H9 (cell line): Measurements from ENCODE around the gene GRIFIN. TPM values are rescaled to one million over a fixed set of nuclear protein-coding genes. Genes with fewer than 3 reads are reported as not detected.

ENCODE experiments used
- DNase-seq: peaks from one replicate; pipeline ENCODE4 v3.0.0-alpha.2; 2017
- H2AFZ ChIP-seq: one replicate; pipeline ENCODE4 v1.6.1; 2013; ENCODE audit warnings: mild to moderate bottlenecking, low read length, control low read depth, moderate library complexity
- H2AK5ac ChIP-seq: 2 replicates; pipeline ENCODE4 v1.6.1; 2013; ENCODE audit warnings: low read length, control low read depth, mixed read lengths; ENCODE audit not compliant: insufficient read length
- H2BK120ac ChIP-seq: one replicate; pipeline ENCODE4 v1.6.1; 2013; ENCODE audit warnings: low read depth, mild to moderate bottlenecking, low read length, control low read depth, inconsistent platforms; ENCODE audit not compliant: poor library complexity, severe bottlenecking
- H2BK12ac ChIP-seq: 2 replicates; pipeline ENCODE4 v1.6.1; 2013; ENCODE audit warnings: low read length, control low read depth, mixed read lengths, low read depth; ENCODE audit not compliant: insufficient read length
- H2BK15ac ChIP-seq: 2 replicates; pipeline ENCODE4 v1.6.1; 2013; ENCODE audit warnings: low read depth, low read length, control low read depth
- H2BK20ac ChIP-seq: one replicate; pipeline ENCODE4 v1.6.1; 2013; ENCODE audit warnings: low read depth, mild to moderate bottlenecking, low read length, control low read depth, inconsistent platforms; ENCODE audit not compliant: poor library complexity, severe bottlenecking
- H2BK5ac ChIP-seq: 2 replicates; pipeline ENCODE4 v1.6.1; 2013; ENCODE audit warnings: low read length, control low read depth, mixed read lengths; ENCODE audit not compliant: insufficient read length
- H3K14ac ChIP-seq: 2 replicates; pipeline ENCODE4 v1.6.1; 2013; ENCODE audit warnings: low read length, control low read depth; ENCODE audit not compliant: insufficient read depth
- H3K18ac ChIP-seq: 2 replicates; pipeline ENCODE4 v1.6.1; 2013; ENCODE audit warnings: low read depth, mild to moderate bottlenecking, mixed read lengths, low read length, control low read depth; ENCODE audit not compliant: insufficient read length
- H3K23ac ChIP-seq: 2 replicates; pipeline ENCODE4 v1.6.1; 2013; ENCODE audit warnings: low read length, control low read depth, mixed read lengths, low read depth; ENCODE audit not compliant: insufficient read length
- H3K23me2 ChIP-seq: 2 replicates; pipeline ENCODE4 v1.6.1; 2013; ENCODE audit warnings: low read depth, mild to moderate bottlenecking, mixed read lengths, low read length, control low read depth; ENCODE audit not compliant: insufficient read length, poor library complexity, severe bottlenecking
- H3K27ac ChIP-seq: 2 replicates; pipeline ENCODE4 v1.5.1; 2013; ENCODE audit warnings: low read length, control low read depth, mixed read lengths, low read depth; ENCODE audit not compliant: insufficient read length
- H3K27me3 ChIP-seq: 2 replicates; pipeline ENCODE4 v1.6.1; 2013; ENCODE audit warnings: low read length, control low read depth, inconsistent platforms; ENCODE audit not compliant: insufficient read depth
- H3K4ac ChIP-seq: 2 replicates; pipeline ENCODE4 v1.6.1; 2013; ENCODE audit warnings: low read depth, mild to moderate bottlenecking, control low read depth, inconsistent platforms, low read length, moderate library complexity
- H3K4me1 ChIP-seq: 2 replicates; pipeline ENCODE4 v1.6.1; 2013; ENCODE audit warnings: low read length, control low read depth, inconsistent platforms; ENCODE audit not compliant: insufficient read depth
- H3K4me2 ChIP-seq: 2 replicates; pipeline ENCODE4 v1.6.1; 2013; ENCODE audit warnings: low read length, control low read depth, mixed read lengths; ENCODE audit not compliant: insufficient read length, insufficient read depth
- H3K56ac ChIP-seq: 2 replicates; pipeline ENCODE4 v1.6.1; 2013; ENCODE audit warnings: low read depth, mild to moderate bottlenecking, mixed read lengths, low read length, control low read depth; ENCODE audit not compliant: insufficient read length
- H3K79me1 ChIP-seq: 2 replicates; pipeline ENCODE4 v1.6.1; 2013; ENCODE audit warnings: low read depth, mild to moderate bottlenecking, moderate library complexity, low read length, control low read depth, inconsistent platforms; ENCODE audit not compliant: insufficient read depth, poor library complexity, severe bottlenecking
- H3K79me2 ChIP-seq: 2 replicates; pipeline ENCODE4 v1.6.1; 2013; ENCODE audit warnings: low read length, control low read depth, inconsistent platforms; ENCODE audit not compliant: insufficient read depth
- H3K9ac ChIP-seq: 2 replicates; pipeline ENCODE4 v1.6.1; 2013; ENCODE audit warnings: low read length, control low read depth, mixed read lengths; ENCODE audit not compliant: insufficient read length; ENCODE audit errors: extremely low read depth
- H3K9me3 ChIP-seq: one replicate; pipeline ENCODE4 v1.6.1; 2013; ENCODE audit warnings: low read depth, low read length, inconsistent platforms; ENCODE audit not compliant: control insufficient read depth
- H3T11ph ChIP-seq: one replicate; pipeline ENCODE4 v1.6.1; 2013; ENCODE audit warnings: mild to moderate bottlenecking, low read length, control low read depth, inconsistent platforms
- H4K20me1 ChIP-seq: one replicate; pipeline ENCODE4 v1.6.1; 2013; ENCODE audit not compliant: control insufficient read depth, insufficient read length, insufficient read depth
- H4K5ac ChIP-seq: 2 replicates; pipeline ENCODE4 v1.6.1; 2013; ENCODE audit warnings: low read depth, mild to moderate bottlenecking, mixed read lengths, low read length, control low read depth; ENCODE audit not compliant: insufficient read length
- H4K8ac ChIP-seq: replicated peaks from 2 replicates; pipeline ENCODE4 v1.6.1; 2013; ENCODE audit warnings: low read length, control low read depth, mixed read lengths, low read depth; ENCODE audit not compliant: insufficient read length
- H4K91ac ChIP-seq: 2 replicates; pipeline ENCODE4 v1.6.1; 2013; ENCODE audit warnings: low read depth, mild to moderate bottlenecking, moderate library complexity, mixed read lengths, low read length, control low read depth; ENCODE audit not compliant: insufficient read length
- H3K27ac Mint-ChIP-seq, 3 experiments: 2 replicates in 2 of 3; 3 replicates in 1 of 3; pipeline ENCODE4 v1.8.0; 2020 to 2021; ENCODE audit warnings: mixed read lengths in 3 of 3, mild to moderate bottlenecking in 1 of 3, moderate library complexity in 1 of 3
- H3K27me3 Mint-ChIP-seq: 2 replicates; pipeline ENCODE4 v1.8.0; 2021; ENCODE audit warnings: low read depth, mild to moderate bottlenecking, moderate library complexity, mixed read lengths
- H3K36me3 Mint-ChIP-seq, 3 experiments: 2 replicates in 2 of 3; 3 replicates in 1 of 3; pipeline ENCODE4 v1.8.0; 2020 to 2021; ENCODE audit warnings: low read depth in 3 of 3, mixed read lengths in 3 of 3; ENCODE audit not compliant: insufficient read depth in 1 of 3
- H3K4me1 Mint-ChIP-seq, 2 experiments: 2 replicates each; pipeline ENCODE4 v1.8.0; 2020; ENCODE audit warnings: mixed read lengths in 2 of 2
- H3K4me3 Mint-ChIP-seq, 2 experiments: 2 replicates in 1 of 2; 3 replicates in 1 of 2; pipeline ENCODE4 v1.8.0; 2020 to 2021; ENCODE audit warnings: mild to moderate bottlenecking in 2 of 2, mixed read lengths in 2 of 2, moderate library complexity in 1 of 2
- H3K9me3 Mint-ChIP-seq, 2 experiments: 2 replicates in 1 of 2; 3 replicates in 1 of 2; pipeline ENCODE4 v1.8.0; 2020; ENCODE audit warnings: mild to moderate bottlenecking in 2 of 2, mixed read lengths in 2 of 2, moderate library complexity in 1 of 2
- WGBS: extraction: QIAGEN DNeasy Blood & Tissue Kit; methylation state at CpG from one replicate; pipeline ENCODE4 v1.1.7; 2013; ENCODE audit warnings: missing lambda C conversion rate, low lambda C conversion rate, mixed read lengths; ENCODE audit not compliant: insufficient read length; ENCODE audit errors: extremely low coverage; 5-methylcytosine and 5-hydroxymethylcytosine counted together
- total RNA-seq: library from RNA; stranded (reverse); gene quantifications from 2 replicates; pipeline ENCODE4 v1.2.1, GENCODE V29; 2021
- TF ChIP-seq, protein P1 (sequence below): fragments of 200-600 bp; sonication (generic); conservative IDR thresholded peaks from 3 replicates; pipeline ENCODE4 v1.8.0; 2021; ENCODE audit warnings: antibody characterized with exemption, mild to moderate bottlenecking

Gene GRIFIN
- total RNA-seq, 1 experiment from 2014 or later, result not detected

DNA sequence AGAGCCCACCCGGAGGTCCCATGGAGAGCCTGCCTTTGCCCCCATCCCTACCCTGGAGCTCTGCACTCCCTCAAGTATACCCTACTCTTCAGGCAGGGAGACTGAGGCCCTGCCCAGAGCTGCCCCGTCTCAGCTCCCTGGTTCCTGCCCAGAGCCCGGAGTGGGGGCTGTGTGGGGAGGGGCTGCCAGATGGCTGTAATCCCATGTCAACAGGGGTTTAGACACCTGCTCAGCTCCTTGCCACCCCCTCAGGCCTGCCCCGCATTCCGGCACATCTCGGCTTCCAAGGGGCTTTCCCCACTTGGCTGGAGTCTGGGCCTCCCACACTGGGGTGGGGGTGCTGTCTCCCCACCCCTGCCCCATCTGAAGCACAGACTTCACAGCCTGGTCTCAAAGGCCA, 22.5 kb upstream of the GRIFIN start:
- no peak overlapping the region for H3K27ac ChIP-seq
- no peak overlapping the region for H2AK5ac ChIP-seq
- no peaks in the 10 kb centered on the region; the same call in 1 of the 2 replicates for H3K4me1 ChIP-seq
- H3K9ac ChIP-seq, result no peak overlapping the region
- H4K20me1 ChIP-seq, result no peaks in the 10 kb centered on the region
- no peak overlapping the region for H4K91ac ChIP-seq
- no peak overlapping the region for H3T11ph ChIP-seq
- H3K27ac Mint-ChIP-seq, result peak overlapping the region in 1 of 3 experiments; percentile 87; a peak in 2 of 7 replicates
- H2BK20ac ChIP-seq, result no peak overlapping the region
- no peak overlapping the region for H3K23ac ChIP-seq
- no peak overlapping the region for H3K18ac ChIP-seq
- TF ChIP-seq, protein P1, sequence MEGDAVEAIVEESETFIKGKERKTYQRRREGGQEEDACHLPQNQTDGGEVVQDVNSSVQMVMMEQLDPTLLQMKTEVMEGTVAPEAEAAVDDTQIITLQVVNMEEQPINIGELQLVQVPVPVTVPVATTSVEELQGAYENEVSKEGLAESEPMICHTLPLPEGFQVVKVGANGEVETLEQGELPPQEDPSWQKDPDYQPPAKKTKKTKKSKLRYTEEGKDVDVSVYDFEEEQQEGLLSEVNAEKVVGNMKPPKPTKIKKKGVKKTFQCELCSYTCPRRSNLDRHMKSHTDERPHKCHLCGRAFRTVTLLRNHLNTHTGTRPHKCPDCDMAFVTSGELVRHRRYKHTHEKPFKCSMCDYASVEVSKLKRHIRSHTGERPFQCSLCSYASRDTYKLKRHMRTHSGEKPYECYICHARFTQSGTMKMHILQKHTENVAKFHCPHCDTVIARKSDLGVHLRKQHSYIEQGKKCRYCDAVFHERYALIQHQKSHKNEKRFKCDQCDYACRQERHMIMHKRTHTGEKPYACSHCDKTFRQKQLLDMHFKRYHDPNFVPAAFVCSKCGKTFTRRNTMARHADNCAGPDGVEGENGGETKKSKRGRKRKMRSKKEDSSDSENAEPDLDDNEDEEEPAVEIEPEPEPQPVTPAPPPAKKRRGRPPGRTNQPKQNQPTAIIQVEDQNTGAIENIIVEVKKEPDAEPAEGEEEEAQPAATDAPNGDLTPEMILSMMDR, result no peak
- H2BK15ac ChIP-seq, result no peak overlapping the region
- H3K9me3 Mint-ChIP-seq, result no peaks in the 10 kb centered on the region; a peak in 2 of 5 replicates
- no peak overlapping the region for H3K56ac ChIP-seq
- no peaks in the 10 kb centered on the region for H3K36me3 Mint-ChIP-seq
- no peaks in the 10 kb centered on the region for H3K23me2 ChIP-seq
- no peak overlapping the region for H3K4ac ChIP-seq
- H3K4me3 Mint-ChIP-seq, result no peak overlapping the region
- H3K27me3 Mint-ChIP-seq, result no peaks in the 10 kb centered on the region; the same call in 1 of the 2 replicates
- WGBS, result no CpG with 5 or more reads among the region's 6 CpGs
- DNase-seq, result no peak
- H3K14ac ChIP-seq, result peak overlapping the region; percentile 27; the same call in 1 of the 2 replicates
- no peak overlapping the region for H2BK5ac ChIP-seq
- no peaks in the 10 kb centered on the region for H3K79me2 ChIP-seq
- peaks cover 43 to 66% of the 10 kb centered on the region in 2 experiments for H3K4me1 Mint-ChIP-seq
- H4K5ac ChIP-seq, result no peak overlapping the region
- H3K9me3 ChIP-seq, result no peaks in the 10 kb centered on the region
- no peak overlapping the region for H2AFZ ChIP-seq
- no peaks in the 10 kb centered on the region for H3K27me3 ChIP-seq
- H2BK12ac ChIP-seq, result no peak overlapping the region
- no peak overlapping the region for H3K4me2 ChIP-seq
- no peaks in the 10 kb centered on the region for H3K79me1 ChIP-seq
- no peak overlapping the region for H2BK120ac ChIP-seq
- H4K8ac ChIP-seq, result no peak overlapping the region
